ENCODE data around the gene RGS6.

The RGS6 gene

DNA sequence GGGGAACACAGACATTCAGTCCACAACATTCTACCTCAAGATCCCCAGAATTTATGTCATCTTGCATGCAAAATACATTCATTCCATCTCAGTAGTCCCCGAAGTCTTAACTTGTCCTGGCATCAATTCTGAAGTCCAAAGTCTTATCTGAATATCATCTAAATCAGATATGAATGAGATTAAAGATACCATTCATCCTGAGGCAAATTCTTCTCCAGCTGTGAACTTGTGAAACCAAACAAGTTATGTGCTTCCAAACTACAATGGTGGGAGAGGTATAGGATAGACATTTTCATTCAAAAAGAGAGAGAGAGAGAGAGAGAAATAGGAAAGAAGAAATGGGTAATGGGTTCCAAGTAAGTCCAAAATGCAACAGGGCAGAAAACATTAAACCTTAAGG, 571.0 kb downstream of the RGS6 start:
- no peak for ATAC-seq
- DNase-seq: no peak

DNA sequence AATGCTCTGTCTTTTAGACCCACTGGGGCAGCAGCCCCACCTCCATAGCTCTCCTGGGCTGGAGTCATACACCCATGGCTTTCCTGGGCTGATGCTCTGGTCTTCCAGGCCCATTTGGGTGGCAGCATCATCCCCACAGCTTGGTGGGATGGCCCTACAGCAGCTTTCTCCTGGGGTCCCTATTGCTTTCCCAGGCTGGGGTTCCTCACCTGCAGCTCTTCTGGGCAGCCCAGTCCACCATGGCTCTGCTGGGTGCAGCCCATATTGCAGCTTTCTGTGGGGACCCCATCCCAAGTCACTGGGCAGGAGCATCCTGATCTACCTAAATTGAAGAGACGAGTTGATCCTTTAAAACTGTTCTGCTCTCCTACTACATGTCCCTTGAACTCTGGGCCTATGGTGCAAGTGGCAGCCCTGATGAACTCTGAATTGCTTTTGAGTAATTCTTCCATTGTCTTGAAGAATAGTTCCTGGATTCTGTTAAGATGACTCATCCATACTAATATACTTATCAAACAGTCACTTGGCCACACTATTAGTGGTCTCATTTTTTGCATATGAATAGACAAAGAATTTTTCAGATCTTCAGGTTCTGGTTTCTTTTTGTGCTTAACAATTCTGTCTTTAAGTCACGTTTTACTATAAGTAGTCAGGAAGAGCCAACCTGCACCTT, 571.6 kb downstream of the RGS6 start:
- no peak for ATAC-seq
- DNase-seq: no peak

DNA sequence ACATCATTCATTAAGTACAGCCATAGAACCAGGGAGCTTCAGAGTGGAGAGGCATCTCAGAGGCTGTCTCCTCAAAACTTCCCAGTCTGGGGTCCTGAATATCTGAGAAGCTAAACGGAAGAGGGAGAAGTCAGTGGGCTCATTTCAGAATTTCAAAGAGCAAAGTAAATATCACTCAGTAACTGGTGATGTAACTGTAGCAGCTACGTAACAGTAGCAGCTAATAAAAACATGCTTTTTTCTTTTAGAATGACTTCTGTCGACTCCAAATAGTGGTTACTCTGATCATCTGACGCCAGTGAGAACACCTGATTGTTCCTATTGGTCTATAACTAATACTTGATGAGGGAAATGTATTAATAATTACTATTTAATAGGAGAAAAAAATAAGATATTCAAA, 578.3 kb downstream of the RGS6 start:
- DNase-seq: no peak
- ATAC-seq: no peak

DNA sequence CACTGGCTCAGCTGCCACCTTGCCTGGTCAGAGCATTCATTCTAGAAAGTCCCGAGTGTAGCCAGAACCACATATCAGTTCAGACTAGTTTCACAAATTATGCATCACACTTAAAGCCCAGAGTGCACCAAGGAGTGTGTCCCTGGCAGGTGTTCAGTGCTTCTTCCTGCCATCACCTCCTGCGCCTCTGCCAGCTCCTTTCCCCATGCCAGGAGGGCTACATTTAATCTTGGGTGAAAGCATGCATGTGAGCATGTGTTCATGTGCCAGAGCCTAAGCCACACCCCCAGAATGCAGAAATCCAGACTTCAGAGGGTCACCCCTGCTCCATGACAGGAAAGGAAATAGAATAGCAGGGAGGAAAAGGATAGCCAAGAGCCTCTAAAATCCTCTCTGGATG, 580.1 kb downstream of the RGS6 start:
- DNase-seq (no peak), ATAC-seq (no peak)

DNA sequence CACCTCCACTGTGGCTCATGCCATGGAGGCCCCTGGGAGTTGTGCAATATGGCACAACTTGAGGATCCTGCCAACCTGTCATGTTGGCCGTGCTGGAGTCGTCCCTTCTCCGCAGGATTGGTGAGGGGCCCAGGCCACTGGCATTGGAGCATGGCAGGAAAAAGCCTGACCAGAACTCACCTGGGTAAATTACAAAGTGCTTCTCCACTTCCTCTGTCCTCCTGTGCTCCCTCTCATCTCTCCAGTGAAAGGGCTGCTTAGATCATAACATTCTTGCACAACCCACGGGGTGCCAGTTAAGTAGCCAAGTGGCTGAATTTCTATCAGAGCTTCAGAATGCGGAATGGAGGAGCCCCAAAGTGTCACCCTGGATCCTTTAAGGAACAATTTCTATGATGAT, 580.7 kb downstream of the RGS6 start:
- no peak for ATAC-seq
- no peak for DNase-seq

DNA sequence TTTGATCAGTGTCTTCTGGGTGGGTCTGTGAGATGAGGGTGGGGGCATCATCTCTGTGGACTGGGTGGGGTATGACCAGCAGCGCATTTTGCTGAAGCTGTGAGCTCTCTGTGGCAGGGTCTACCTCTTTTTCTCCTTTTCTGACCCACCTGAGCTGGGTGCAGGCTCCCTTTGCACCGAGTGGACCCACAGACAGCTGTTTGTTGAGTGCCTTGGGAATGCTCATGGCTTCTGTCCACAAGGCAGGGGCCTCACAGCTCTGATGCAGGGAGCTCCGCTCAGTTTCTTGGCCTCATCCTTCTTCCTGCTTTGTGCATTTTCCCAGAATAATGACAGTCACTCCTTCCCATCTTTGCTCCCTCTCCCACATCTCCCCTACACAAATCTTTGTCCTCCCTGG, 581.1 kb downstream of the RGS6 start:
- ATAC-seq (no peak), DNase-seq (no peak)

DNA sequence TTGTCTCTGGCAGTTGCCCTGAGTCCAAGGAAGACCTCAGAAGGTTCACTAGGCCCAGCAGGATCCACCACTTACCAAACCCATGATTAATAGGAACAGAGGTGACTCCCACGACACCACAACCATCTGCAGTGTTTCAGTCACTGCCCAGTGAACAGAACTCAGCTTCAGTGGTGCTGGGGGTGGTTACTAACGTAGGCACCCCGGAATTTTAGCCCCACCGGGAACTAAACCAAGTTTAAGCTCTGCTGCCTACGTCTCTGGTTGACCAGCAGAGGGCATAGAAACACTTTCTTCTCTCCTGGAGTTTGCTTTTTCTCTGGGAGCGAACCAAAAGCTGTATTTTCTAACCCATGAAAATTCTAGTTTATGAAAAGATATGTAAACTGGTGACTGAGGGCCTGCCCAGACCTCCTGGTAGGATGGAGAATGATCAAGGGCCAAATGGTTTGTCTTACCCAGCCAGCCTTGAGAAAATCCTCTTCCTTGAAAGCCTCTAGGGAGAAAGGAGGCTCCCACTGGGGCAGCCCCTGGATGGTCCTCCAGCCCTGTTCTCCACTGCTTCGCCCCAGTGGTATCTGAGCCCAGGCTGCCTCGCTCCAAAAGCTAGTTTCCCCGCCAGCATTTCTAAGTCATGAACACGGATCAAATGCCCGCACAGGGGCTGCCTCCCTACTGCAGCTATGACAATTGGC, 581.9 kb downstream of the RGS6 start:
- ATAC-seq: no peak

DNA sequence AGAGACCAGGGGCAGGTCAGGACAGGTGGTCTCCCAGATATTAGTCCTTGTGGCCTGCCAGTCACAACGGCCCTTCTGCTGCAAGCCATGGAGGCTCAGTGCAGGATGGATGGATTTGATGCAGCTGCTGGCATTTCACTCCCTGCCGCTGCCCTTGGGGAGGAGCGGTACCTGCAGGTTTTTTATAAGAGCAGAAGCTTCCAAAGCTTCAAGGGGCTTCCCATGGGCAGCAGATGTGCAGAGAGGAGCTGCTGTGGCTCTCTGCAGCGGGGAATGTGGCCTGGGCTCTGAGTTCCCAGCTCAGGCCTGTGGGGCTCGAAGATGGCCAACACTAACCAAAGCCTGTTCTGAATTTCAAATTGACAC, 582.4 kb downstream of the RGS6 start:
- DNase-seq (no peak), ATAC-seq (no peak)

More for the DNA sequence above, 581.9 kb downstream of the RGS6 start:
- no peak for DNase-seq

DNA sequence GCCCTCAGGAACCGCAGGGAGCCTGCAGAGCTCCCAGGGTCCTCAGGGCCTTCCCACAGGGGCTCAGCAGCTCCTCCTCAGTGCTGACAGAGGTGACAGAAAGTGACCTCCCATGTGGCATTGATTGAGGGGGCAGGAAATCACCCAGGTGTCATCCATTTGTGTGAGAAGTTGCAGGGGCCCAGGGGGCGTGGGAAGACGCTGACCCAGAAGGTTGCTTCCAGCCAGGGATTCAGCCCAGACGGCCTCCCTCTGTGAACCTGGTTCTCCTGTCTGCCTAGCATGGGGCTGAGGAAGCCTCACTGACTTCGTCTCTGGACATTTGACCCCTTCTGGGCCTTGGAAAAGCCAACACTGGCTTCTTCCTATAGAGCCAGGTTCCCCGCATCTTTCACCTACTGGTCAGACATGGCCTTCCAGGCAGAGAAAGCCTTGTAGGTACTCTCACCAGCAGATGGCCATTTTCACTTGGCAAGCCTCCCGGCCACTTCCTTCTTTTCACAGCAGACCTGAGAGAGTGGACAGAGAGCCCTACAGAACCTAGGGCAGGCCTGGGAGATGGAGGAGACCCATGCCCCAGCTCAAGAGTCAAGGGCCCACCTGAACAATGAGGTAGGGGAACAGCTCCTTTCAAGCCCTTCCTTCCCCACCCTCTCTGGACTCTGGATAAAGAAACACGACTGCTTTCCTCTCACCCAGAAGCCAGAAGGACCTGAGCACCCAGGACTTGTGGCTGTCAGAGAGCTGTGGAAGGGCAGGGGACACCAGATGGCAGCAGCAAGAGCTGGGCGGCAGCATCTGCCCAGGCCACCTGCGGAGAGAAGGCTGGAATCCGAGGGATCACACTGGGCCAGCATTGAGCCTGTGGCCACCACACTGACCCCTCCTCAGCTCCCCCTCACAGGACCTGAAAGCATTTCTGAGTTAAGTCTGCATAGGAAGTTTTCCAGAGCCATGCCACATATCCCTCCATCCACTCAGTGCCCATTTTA, 583.8 kb downstream of the RGS6 start:
- no peak for DNase-seq

DNA sequence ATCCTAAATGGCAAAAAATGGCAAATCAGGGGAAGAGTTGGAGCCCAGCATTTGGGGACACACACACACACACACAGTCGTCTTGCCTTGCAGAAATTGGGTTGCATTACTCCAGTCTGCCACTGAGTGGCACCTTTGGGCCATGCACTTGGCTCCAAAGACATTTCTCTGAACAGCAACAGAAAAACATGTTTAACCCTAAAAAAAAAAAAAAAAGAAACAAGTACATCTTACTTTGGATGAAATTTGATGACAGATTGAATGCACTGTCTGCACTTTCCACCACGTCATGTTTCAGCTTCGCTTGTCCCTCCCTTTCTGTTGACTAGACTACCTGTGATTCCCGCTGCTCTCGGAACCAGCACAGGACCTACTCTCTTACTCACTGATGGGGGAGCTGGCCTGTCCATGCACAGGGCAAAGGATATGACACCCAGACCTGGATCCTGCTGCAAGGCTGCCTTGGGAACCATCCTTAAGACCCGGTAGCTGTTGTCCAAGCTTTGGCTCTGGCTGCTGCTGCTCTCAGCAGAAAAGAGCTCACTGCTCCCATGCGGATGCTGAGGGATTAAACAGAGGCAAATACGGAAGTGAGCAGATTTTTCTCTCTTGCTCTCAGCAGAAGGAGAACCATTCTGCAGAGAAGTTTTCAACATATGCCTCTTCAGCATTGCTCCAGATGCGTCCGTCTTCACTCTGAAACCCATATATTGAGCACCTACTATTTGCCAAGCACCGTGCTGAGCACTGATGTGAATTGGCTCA, 584.9 kb downstream of the RGS6 start:
- ATAC-seq: no peak
- DNase-seq: peak; percentile 73

More for the DNA sequence above, 583.8 kb downstream of the RGS6 start:
- ATAC-seq: no peak

DNA sequence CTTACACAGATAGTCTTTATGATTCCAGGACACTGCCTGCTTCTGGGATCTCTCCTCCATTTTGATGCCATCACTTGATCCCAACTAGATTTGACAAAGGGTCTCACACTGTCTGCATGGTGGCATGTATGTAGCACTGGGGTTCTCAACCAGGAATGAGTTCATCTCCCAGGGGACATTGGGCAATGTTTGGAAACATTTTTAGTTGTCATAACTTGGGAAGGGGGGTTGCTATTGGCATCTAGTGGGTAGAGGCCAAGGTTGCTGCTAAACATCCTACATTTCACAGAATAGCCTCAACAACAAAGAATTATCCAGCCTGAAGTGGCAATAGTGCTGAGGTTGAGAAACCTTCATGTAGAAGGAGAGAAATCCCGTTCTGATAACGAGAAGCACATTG, 585.5 kb downstream of the RGS6 start:
- no peak for ATAC-seq

DNA sequence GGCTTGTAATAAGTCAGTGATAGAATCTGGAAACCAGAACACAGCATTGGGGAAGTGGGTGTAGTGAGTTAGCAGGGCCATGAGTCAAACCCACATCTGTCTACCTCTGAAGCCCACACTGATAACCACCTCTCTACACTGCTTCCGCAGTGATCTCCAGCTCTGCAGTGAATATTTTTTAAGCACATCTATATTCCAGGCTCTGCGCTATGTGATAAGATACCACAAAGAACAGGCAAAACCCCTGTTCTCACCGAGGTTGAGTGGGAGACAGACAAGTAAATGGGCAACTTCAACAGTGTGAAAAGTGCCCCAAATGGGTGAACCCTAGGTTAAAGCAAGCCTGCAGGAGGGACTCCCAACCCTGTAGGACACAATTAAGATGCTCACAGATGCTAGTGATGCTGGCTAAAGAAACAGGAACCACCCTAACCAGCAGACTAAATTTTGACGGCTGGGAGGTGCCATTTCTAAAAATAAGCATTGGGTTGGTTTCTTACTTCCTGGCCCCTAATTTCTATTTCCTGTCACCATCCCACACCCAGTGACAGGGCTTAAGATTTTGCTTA, 586.7 kb downstream of the RGS6 start:
- DNase-seq: peak; percentile 36
- peak; percentile 87 for ATAC-seq

More for the DNA sequence above, 585.5 kb downstream of the RGS6 start:
- DNase-seq: no peak

DNA sequence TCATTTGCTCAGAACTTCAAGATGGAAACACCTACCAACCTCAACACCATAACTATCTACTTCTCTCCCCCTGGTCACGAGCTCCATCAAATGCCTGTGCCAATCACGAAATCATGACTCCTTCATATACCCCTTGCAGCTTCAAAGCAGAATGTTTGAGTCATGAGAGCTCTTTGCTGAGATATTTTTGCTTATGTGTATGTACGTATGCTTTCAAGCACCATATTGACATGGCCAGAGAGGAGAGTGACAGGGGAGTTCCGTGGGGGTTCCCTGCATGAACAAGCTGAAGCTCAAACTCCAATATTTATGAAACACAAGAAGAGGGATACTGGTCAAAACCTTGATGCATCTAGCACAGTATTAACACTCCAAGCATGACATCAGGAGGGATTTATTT, 587.3 kb downstream of the RGS6 start:
- DNase-seq (peak; percentile 31), ATAC-seq (peak; percentile 70)

DNA sequence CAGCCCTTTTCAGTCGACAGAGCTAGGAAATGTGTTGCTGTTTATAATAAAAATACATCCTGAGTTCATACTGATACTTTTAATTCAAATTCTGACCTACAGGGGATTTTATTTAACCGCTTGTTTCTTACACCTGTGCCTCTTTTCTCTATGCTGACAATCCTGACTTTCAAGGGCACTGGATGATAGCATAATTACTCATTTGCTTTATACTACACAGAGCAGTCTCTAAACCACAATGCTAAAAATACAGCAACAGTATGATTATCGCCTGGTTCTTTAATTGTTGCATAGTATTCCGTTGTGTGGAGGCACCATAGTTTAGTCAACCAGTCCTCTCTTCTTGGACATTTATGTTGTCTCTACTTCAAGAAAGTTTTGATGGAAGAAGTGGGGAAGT, 588.8 kb downstream of the RGS6 start:
- DNase-seq: no peak
- peak; percentile 62 for ATAC-seq

DNA sequence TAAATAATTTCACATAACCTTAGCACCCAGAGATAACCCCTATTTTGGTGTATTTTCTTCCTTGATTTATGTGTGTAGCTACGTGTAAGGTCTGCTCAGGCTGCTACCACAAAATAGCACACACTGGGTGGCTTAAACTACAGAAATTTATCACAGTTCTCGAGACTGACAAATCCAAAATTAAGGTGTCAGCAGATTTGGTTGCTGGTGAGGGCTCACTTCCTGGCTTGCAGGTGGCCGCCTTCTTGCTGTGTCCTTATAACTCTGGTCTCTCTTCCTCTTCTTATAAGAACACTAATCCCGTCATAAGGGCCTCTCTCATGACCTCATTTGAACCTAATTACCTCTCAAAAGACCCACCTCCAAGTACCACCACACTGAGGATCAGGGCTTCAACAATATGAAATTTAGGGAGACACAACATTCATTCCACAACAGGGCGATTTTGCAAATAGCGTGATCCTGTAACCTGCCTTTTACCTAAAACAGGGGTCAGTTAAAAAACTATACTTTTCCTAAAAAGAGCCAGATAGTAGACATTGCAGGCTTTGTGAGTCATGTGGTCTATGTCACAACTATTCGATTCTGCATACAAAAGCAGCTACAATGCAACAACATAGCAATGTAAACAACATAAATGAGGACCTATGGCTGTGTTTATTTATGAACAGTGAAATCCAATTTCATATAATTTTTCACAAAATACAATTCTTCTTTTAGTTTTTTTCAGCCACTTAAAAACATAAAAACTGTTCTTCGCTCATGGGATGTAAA, 589.9 kb downstream of the RGS6 start:
- ATAC-seq (no peak), DNase-seq (no peak)

DNA sequence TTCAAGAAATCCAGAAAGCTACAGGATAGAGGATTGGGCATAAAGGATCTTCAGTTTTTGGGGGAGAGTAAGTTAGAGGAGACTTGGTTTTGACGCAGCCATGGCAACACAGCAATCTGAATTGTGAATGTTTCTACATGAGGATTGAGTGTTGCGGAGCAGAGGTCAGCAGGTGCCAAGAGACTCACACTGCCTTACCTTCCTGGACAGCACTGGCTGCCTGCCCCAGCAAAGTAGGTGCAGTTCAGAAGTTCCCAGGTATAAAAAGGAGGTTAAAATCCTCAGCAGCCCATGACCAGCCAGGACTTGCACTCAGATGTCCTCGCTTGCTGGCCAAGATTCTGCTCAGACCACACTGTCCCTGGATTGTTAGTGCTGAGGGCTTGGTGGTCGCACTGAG, 590.6 kb downstream of the RGS6 start:
- ATAC-seq (no peak), DNase-seq (no peak)

DNA sequence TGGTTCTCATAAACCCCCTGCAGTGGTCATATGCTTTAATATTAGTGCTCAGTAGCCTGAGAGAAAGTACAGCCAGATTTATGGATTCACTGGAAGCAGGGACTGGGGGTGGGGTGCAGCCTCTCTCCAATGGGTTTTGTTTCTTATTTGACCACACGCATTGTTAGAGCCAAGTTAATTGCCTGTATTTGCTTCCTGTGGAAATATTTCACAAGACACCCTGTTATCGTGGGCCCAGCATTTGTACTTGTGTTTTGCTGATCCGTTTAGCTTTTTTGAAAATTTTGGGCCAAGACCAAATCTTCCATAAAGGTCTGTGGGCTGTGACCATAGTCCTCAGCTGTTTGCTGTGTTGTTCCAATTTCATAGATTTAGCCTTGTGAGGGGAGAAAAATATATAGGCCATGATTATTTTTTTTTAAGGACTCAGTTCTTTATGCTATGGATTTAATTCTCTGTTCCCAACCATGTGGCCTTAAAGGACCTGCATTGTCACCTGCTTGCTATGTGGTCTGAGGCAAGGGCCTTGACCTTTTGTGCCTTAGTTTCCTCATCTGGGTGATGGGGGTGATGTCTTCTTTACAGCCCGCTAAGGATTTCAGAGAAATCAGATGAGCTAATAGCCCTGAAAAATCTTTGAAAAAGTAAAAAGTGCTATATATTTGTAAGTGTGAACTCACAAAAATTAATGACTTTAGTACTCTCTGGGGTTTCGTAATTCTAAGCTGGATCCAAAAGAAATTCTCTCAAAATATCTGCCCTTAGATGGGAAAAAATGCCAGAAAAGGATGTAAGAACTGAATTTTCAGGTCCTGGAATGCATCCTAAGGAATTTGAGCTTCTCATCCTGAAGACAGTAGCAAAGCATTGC, 591.4 kb downstream of the RGS6 start:
- ATAC-seq (no peak), DNase-seq (no peak)

DNA sequence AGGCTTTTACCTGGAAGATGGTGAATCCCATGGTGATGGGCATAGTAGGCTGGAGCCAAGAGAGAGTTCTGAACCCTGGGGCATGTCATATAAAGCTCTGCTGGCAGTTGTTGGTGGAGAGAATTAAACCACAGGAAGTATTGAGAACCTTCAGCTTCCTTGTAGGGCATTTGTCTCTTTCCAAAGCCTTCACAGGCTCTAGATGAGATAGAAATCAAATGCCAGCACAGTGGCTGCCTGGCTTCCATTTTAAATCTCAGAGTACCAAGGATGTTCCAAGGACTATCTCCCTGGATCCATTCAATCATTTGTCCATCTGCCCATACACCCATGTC, 592.0 kb downstream of the RGS6 start:
- no peak for DNase-seq
- ATAC-seq: no peak

DNA sequence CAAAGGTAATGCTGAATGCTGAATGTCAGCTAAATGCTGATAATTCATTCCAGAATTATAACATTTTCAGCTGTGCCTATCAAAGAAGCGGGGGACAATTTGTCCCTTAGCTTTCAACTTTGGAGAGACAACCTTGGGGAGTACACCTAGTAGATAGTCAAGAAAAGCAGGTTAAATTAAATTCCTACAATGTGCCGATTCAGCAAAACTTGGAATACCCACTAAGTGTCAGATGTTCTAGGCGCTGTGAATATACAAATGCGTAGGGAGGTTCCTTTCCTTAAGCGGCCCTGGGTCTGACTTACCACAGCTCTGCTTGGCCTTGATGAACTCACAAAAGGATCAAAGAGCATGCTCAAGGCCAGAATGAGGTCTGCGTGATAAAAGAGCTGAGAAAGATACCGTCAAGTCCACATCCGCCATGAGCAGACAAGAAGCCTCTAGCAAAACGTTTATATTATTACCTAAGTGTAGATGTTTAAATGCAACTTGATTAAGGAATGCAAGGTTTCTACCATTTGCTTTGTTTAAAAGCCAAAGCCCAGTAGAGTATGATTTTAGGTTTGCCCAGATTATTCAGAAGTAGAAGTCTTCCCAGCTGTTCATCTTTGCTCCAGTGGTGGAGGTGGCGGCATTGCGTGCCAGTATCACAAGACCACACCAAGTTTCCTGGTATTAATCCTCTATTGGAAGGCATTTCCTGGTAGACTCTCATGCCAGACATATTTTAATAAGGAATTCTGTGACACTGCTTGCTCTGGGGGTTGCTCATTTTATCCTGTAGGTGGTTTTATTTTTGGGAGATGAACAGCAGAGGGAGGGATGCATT, 593.1 kb downstream of the RGS6 start:
- no peak for ATAC-seq
- DNase-seq: no peak
